ENCODE data around the gene DSG2.

The DSG2 gene

GRCh38 chr18:31592506-31593157, 94.7 kb downstream of the DSG2 start:
- no peak for DNase-seq

GRCh38 chr18:31595121-31595771, 97.3 kb downstream of the DSG2 start:
- no peak for DNase-seq

- DNase-seq = no peak
These were observed 98.3 kb downstream of the DSG2 start for GRCh38 chr18:31596081-31596872.

- no peak for DNase-seq
These were observed 100.2 kb downstream of the DSG2 start for GRCh38 chr18:31598021-31598805.
